Measurements from ENCODE around the gene ZNF674.

The ZNF674 gene

GRCh38 chrX:46573892-46574773, 28.9 kb upstream of the ZNF674 start:
- Histone ChIP-seq H3K36me3 (no peaks in the 10 kb centered on the region), H3K27me3 (peaks cover 20% of the 10 kb centered on the region), H3K9me3 (no peaks in the 10 kb centered on the region), H3K27ac (peak overlapping the region; percentile 45), H3K4me3 (ENCODE audit: low read depth in 1 of 2, low read length in 1 of 2) (peak overlapping the region; percentile 71 to 76), H3K4me1 (ENCODE audit: control insufficient read depth in 1 of 2, insufficient read depth in 1 of 2, low read depth in 1 of 2, low read length in 1 of 2) (peaks cover 25 to 35% of the 10 kb centered on the region in 2 experiments)
- TF ChIP-seq CTCF (IDR thresholded peaks at IDR 0.05), result no peak

GRCh38 chrX:46573331-46573891, 28.2 kb upstream of the ZNF674 start, which contains the start of gene CHST7:
Gene CHST7, plus strand, starts transcription at chrX:46573765. Its CDS starts 167 bp downstream, at chrX:46573932.
- Histone ChIP-seq H3K36me3 (no peaks in the 10 kb centered on the region), H3K27me3 (peaks cover 20% of the 10 kb centered on the region), H3K27ac (peak within 1 kb of the TSS; percentile 45), H3K4me3 (ENCODE audit: low read depth in 1 of 2, low read length in 1 of 2) (peak within 1 kb of the TSS; percentile 71 to 76), H3K9me3 (no peaks in the 10 kb centered on the region), H3K4me1 (ENCODE audit: control insufficient read depth in 1 of 2, insufficient read depth in 1 of 2, low read depth in 1 of 2, low read length in 1 of 2) (peaks cover 25 to 35% of the 10 kb centered on the region in 2 experiments)
- TF ChIP-seq CTCF (IDR thresholded peaks at IDR 0.05), result no peak

GRCh38 chrX:46572340-46572936, 27.2 kb upstream of the ZNF674 start:
- H3K4me1 ChIP-seq (ENCODE audit: control insufficient read depth in 1 of 2, insufficient read depth in 1 of 2, low read depth in 1 of 2, low read length in 1 of 2), result peaks cover 25 to 35% of the 10 kb centered on the region in 2 experiments
- no peak for TF ChIP-seq CTCF (IDR thresholded peaks at IDR 0.05)
- no peaks in the 10 kb centered on the region for H3K9me3 ChIP-seq
- H3K36me3 ChIP-seq, result no peaks in the 10 kb centered on the region
- H3K27ac ChIP-seq, result peak overlapping the region; percentile 29
- H3K4me3 ChIP-seq (ENCODE audit: low read depth in 1 of 2, low read length in 1 of 2), result no peak overlapping the region
- H3K27me3 ChIP-seq, result peaks cover 20% of the 10 kb centered on the region

- H3K4me3 ChIP-seq (ENCODE audit: low read depth in 1 of 2, low read length in 1 of 2), result no peak overlapping the region
- peaks cover 25 to 35% of the 10 kb centered on the region in 2 experiments for H3K4me1 ChIP-seq (ENCODE audit: control insufficient read depth in 1 of 2, insufficient read depth in 1 of 2, low read depth in 1 of 2, low read length in 1 of 2)
- peaks cover 20% of the 10 kb centered on the region for H3K27me3 ChIP-seq
- H3K9me3 ChIP-seq, result no peaks in the 10 kb centered on the region
- H3K27ac ChIP-seq, result no peak overlapping the region
- H3K36me3 ChIP-seq, result no peaks in the 10 kb centered on the region
- no peak for TF ChIP-seq CTCF (IDR thresholded peaks at IDR 0.05)
These were observed 26.5 kb upstream of the ZNF674 start for GRCh38 chrX:46571423-46572339.

GRCh38 chrX:46569621-46570020, 24.4 kb upstream of the ZNF674 start:
- no peaks in the 10 kb centered on the region for H3K36me3 ChIP-seq
- TF ChIP-seq CTCF (IDR thresholded peaks at IDR 0.05), result no peak
- H3K4me3 ChIP-seq (ENCODE audit: low read depth in 1 of 2, low read length in 1 of 2), result no peak overlapping the region
- peaks cover 8% of the 10 kb centered on the region for H3K27me3 ChIP-seq
- H3K27ac ChIP-seq, result no peak overlapping the region
- peaks cover 13 to 17% of the 10 kb centered on the region in 2 experiments for H3K4me1 ChIP-seq (ENCODE audit: control insufficient read depth in 1 of 2, insufficient read depth in 1 of 2, low read depth in 1 of 2, low read length in 1 of 2)
- H3K9me3 ChIP-seq, result no peaks in the 10 kb centered on the region
